Heart right ventricle (tissue), 16 donors: ENCODE results near the gene FRMD3. TPM values are rescaled to one million over a fixed set of nuclear protein-coding genes. Genes with fewer than 3 reads are reported as not detected.

Experiments used
- ATAC-seq, 8 donors: fragments of 200-7000 bp; cut with Tn5 transposase; one replicate each; pipeline ENCODE4 v1.9.1; 2020; ENCODE audit warnings: mild to moderate bottlenecking in 8 of 8, moderate library complexity in 8 of 8, moderate number of reproducible peaks in 1 of 8
- DNase-seq, 2 donors: peaks; one replicate each; pipeline ENCODE4 v3.0.0-alpha.2; 2020
- H3K27ac ChIP-seq, 10 donors: fragments of 200-600 bp; sonication (generic) in 2 of 10; one replicate each; pipeline versions ENCODE4 v1.5.0 to v1.8.0; 2020 to 2022; ENCODE audit warnings: mild to moderate bottlenecking in 3 of 10
- H3K27me3 ChIP-seq, 7 donors: fragments of 200-600 bp; one replicate each; pipeline ENCODE4 v1.8.0; 2021 to 2022; ENCODE audit warnings: mild to moderate bottlenecking in 2 of 7
- H3K36me3 ChIP-seq, 9 donors: fragments of 200-600 bp; sonication (generic) in 1 of 9; one replicate each; pipeline versions ENCODE4 v1.5.0 to v1.8.0; 2020 to 2022; ENCODE audit warnings: mild to moderate bottlenecking in 2 of 9
- H3K4me1 ChIP-seq, 9 donors: fragments of 200-600 bp; sonication (generic) in 1 of 9; one replicate each; pipeline versions ENCODE4 v1.5.0 to v1.8.0; 2020 to 2022; ENCODE audit warnings: mild to moderate bottlenecking in 4 of 9
- H3K4me3 ChIP-seq, 10 donors: fragments of 200-600 bp; sonication (generic) in 2 of 10; one replicate each; pipeline versions ENCODE4 v1.5.0 to v1.8.0; 2020 to 2022; ENCODE audit warnings: mild to moderate bottlenecking in 7 of 10, moderate library complexity in 2 of 10
- H3K9me3 ChIP-seq, 11 donors: fragments of 200-600 bp in 10 of 11; sonication (generic) in 2 of 11; one replicate each; pipeline versions ENCODE4 v1.5.0 to v1.8.0; 2013 to 2022; ENCODE audit warnings: mild to moderate bottlenecking in 2 of 11, control low read depth in 1 of 11, moderate library complexity in 1 of 11
- WGBS, 2 donors: extraction: QIAGEN DNeasy Blood & Tissue Kit; methylation state at CpG; one replicate each; pipeline ENCODE4 v1.1.7; 2013; ENCODE audit warnings: inconsistent platforms in 1 of 2; 5-methylcytosine and 5-hydroxymethylcytosine counted together
- intact Hi-C, 10 donors: fragments of 100-400 bp; cut with DNase I; formaldehyde crosslinking; loops; one replicate each; pipeline versions ENCODE4 v1.11.1 to v1.14.2; 2022
- polyA plus RNA-seq, 2 donors: library from polyadenylated mRNA; stranded (reverse); fragments of 200-250 nt; gene quantifications; one replicate each; pipeline ENCODE4 v1.2.3, GENCODE V29; 2013
- total RNA-seq, 10 donors: library from RNA; stranded (reverse); fragmentation: NEBNext Ultra II Directional in 3 of 10; extraction: Animal tissue kit (Norgen Biotek cat#: 25700) in 3 of 10; gene quantifications; one replicate each; pipeline versions ENCODE4 v1.2.1 to v1.2.4, GENCODE V29; 2021 to 2023
- TF ChIP-seq, protein P1 (sequence below), 9 donors: fragments of 200-600 bp; sonication (generic) in 2 of 9; IDR thresholded peaks; one replicate each; pipeline versions ENCODE4 v1.5.0 to v1.8.0; 2021 to 2022; ENCODE audit warnings: antibody characterized with exemption in 9 of 9, mild to moderate bottlenecking in 5 of 9, moderate library complexity in 1 of 9
- donor health status: Arrhythmogenic right ventricular cardiomyopathy.
- donor health status: ischemic (EF 13 %, LVEDD 7.1; RV severe dilation, severe dysfunction).
- donor health status: healthy with polysubstance abuse.
- donor health status: DM: no; HTN: yes; CAD: no.
- donor health status: DM: no; HTN: no; CAD: no.
- donor health status: ischemic (EF 25% LVEDD 6.9; RV normal size, moderate dysfunction).
- donor health status: ischemic (EF 25% LVEDD 5.7; RV mildly dilated, moderate dysfunction).
- donor health status: healthy.
- donor health status: DM: yes; HTN: yes; CAD: no.
- donor health status: Ischemic cardiomyopathy.
- donor health status: ischemic (EF 35%, LVEDD 5.7; RV mildly dilated, moderate dysfunction).
- donor health status: nonischemic (EF 11% LVEDD 7.7; RV severe dilation, severe dysfunction).
- donor health status: DM: yes; HTN: yes; CAD: no.
- donor health status: PGD.
- donor health status: ischemic (EF 29% LVEDD 5.4; RV normal size, mild dysfunction).
- donor health status: nonischemic (EF 23%, LVEDD 6.1; RV moderate dilation, normal function).

FRMD3 gene
- total and polyA plus RNA-seq, 12 donors = 23.1 to 145 (median 98.8) TPM

DNA sequence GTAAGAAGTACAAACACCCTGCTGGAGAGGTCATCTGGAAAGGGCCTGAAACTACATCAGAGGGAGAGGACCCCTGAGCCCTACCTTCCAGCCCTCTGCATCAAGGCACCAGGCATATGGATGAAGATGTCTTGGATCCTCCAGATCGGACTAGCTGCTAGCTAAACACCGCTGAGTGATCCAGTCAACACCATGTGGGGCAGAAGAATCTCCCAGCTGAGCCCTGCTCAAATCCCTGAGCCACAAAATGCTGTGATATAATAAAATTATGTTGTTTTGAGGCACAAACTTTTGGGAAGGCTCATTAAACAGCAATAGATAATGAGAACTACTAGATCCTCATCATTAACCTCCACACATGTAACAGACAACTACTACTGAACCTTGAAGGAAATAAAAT, 155.2 kb downstream of the FRMD3 start:
- peaks cover 0 to 11% (median 0%) of the 10 kb centered on the region in 9 donors for H3K36me3 ChIP-seq
- no peak for DNase-seq
- no peak overlapping the region for H3K27ac ChIP-seq
- H3K4me3 ChIP-seq = no peak overlapping the region
- WGBS, 2 donors = 94 to 97% methylated on average over 2 of the region's 2 CpGs
- intact Hi-C loops = no loop called here
- peaks cover 0 to 16% (median 0%) of the 10 kb centered on the region in 9 donors for H3K4me1 ChIP-seq
- TF ChIP-seq, protein P1, sequence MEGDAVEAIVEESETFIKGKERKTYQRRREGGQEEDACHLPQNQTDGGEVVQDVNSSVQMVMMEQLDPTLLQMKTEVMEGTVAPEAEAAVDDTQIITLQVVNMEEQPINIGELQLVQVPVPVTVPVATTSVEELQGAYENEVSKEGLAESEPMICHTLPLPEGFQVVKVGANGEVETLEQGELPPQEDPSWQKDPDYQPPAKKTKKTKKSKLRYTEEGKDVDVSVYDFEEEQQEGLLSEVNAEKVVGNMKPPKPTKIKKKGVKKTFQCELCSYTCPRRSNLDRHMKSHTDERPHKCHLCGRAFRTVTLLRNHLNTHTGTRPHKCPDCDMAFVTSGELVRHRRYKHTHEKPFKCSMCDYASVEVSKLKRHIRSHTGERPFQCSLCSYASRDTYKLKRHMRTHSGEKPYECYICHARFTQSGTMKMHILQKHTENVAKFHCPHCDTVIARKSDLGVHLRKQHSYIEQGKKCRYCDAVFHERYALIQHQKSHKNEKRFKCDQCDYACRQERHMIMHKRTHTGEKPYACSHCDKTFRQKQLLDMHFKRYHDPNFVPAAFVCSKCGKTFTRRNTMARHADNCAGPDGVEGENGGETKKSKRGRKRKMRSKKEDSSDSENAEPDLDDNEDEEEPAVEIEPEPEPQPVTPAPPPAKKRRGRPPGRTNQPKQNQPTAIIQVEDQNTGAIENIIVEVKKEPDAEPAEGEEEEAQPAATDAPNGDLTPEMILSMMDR (IDR thresholded peaks at IDR 0.05) = no peak
- no peak for ATAC-seq
- no peaks in the 10 kb centered on the region for H3K27me3 ChIP-seq
- H3K9me3 ChIP-seq = peaks cover 0 to 45% (median 14%) of the 10 kb centered on the region in 11 donors

- peaks cover 0 to 16% (median 0%) of the 10 kb centered on the region in 9 donors for H3K4me1 ChIP-seq
- ATAC-seq = no peak
- H3K27me3 ChIP-seq = no peaks in the 10 kb centered on the region
- no peak overlapping the region for H3K27ac ChIP-seq
- intact Hi-C loops = no loop called here
- peaks cover 0 to 10% (median 0%) of the 10 kb centered on the region in 9 donors for H3K36me3 ChIP-seq
- no peak overlapping the region for H3K4me3 ChIP-seq
- no peak for DNase-seq
- H3K9me3 ChIP-seq = peaks cover 0 to 43% (median 14%) of the 10 kb centered on the region in 11 donors
- TF ChIP-seq, protein P1 (IDR thresholded peaks at IDR 0.05) = no peak
Measured at GRCh38 chr9:83382421-83382820, 155.8 kb downstream of the FRMD3 start.

GRCh38 chr9:83379045-83379444, 159.2 kb downstream of the FRMD3 start:
- H3K27ac ChIP-seq = no peak overlapping the region

GRCh38 chr9:83372957-83373356, 165.2 kb downstream of the FRMD3 start:
- H3K36me3 ChIP-seq = no peaks in the 10 kb centered on the region
- H3K27me3 ChIP-seq = no peaks in the 10 kb centered on the region
- no peak overlapping the region for H3K4me3 ChIP-seq
- WGBS, 2 donors = 75 to 77% methylated on average over 5 of the region's 5 CpGs
- ATAC-seq (no peak), DNase-seq (no peak)
- H3K27ac ChIP-seq = no peak overlapping the region
- TF ChIP-seq, protein P1 (IDR thresholded peaks at IDR 0.05) = no peak
- intact Hi-C loops = no loop called here
- no peaks in the 10 kb centered on the region for H3K4me1 ChIP-seq
- H3K9me3 ChIP-seq = peaks cover 0 to 3% (median 0%) of the 10 kb centered on the region in 11 donors

More at GRCh38 chr9:83379045-83379444, 159.2 kb downstream of the FRMD3 start:
- no peak for DNase-seq
- Histone ChIP-seq H3K4me3 (no peak overlapping the region), H3K27me3 (no peaks in the 10 kb centered on the region), H3K4me1 (peaks cover 0 to under 1% (median 0%) of the 10 kb centered on the region in 9 donors), H3K9me3 (peaks cover 0 to 26% (median 6%) of the 10 kb centered on the region in 11 donors), H3K36me3 (no peaks in the 10 kb centered on the region)
- intact Hi-C loops = no loop called here
- TF ChIP-seq, protein P1 (IDR thresholded peaks at IDR 0.05) = no peak
- ATAC-seq = no peak
